GM13977 (cell line): ENCODE data around the gene TEX50.
"Not testable (repeated sequence)": the region's sequence is repeated elsewhere in the genome, so short reads cannot be mapped to it uniquely, and the experiment has no call there.

Experiments
- DNase-seq: peaks from one replicate; pipeline ENCODE4 v3.0.0; 2012; ENCODE audit warnings: low spot score
- CTCF ChIP-seq: IDR thresholded peaks from 2 replicates; pipeline ENCODE4 v1.5.1; 2012; ENCODE audit warnings: mild to moderate bottlenecking, control low read depth; ENCODE audit not compliant: insufficient read depth; ENCODE audit errors: extremely low read depth, missing control alignments
- in situ Hi-C: fragments of 300-500 bp; cut with MboI; formaldehyde crosslinking; loops from one replicate; pipeline ENCODE4 v1.12.0; 2022; ENCODE audit warnings: low sequenced_read_pairs, low pct_unique_long_range_greater_than_20kb, mixed read lengths, inconsistent platforms; ENCODE audit not compliant: unreplicated experiment

Gene TEX50

GRCh38 chr1:173635116-173635515 is at the start of gene TEX50:
Gene TEX50, plus strand, starts transcription at chr1:173635338. Its CDS starts 184 bp downstream, at chr1:173635522.
- TF ChIP-seq CTCF: no peak
- in situ Hi-C loops: no loop called here
- DNase-seq: no peak

- no peak for TF ChIP-seq CTCF
- in situ Hi-C loops: no loop called here
- no peak for DNase-seq
Measured at GRCh38 chr1:173590557-173590956, 44.6 kb upstream of the TEX50 start.

GRCh38 chr1:173591138-173591537 is 44.0 kb upstream of the TEX50 start:
- DNase-seq, in situ Hi-C loops: not testable (repeated sequence)

- in situ Hi-C loops: no loop called here
Measured at GRCh38 chr1:173596097-173596825, 38.9 kb upstream of the TEX50 start.

GRCh38 chr1:173601588-173601987 is 33.5 kb upstream of the TEX50 start:
- DNase-seq: no peak
- in situ Hi-C loops: no loop called here
- no peak for TF ChIP-seq CTCF

More at GRCh38 chr1:173596097-173596825, 38.9 kb upstream of the TEX50 start:
- TF ChIP-seq CTCF: no peak
- DNase-seq: no peak

- in situ Hi-C loops: no loop called here
Measured at GRCh38 chr1:173603056-173603591, 32.0 kb upstream of the TEX50 start, which contains the start of gene SLC9C2. Gene SLC9C2, minus strand, starts transcription at chr1:173603072. Its CDS starts 1,296 bp downstream, at chr1:173601776.

More at GRCh38 chr1:173603056-173603591, 32.0 kb upstream of the TEX50 start, which contains the start of gene SLC9C2:
- DNase-seq: no peak
- TF ChIP-seq CTCF: no peak
